ENCODE results near the gene HLA-DPA1. TPM values are rescaled to one million over a fixed set of nuclear protein-coding genes. Genes with fewer than 3 reads are reported as not detected.
"Not testable (repeated sequence)": the region's sequence is repeated elsewhere in the genome, so short reads cannot be mapped to it uniquely, and the experiment has no call there.

HLA-DPA1 gene
- total and polyA plus RNA-seq, 2 experiments from 2014 or later = 2.5 to 4.2 TPM

- no peak overlapping the region for H3K4me3 ChIP-seq
- H3K4me2 ChIP-seq (ENCODE audit: unreplicated experiment) = no peak overlapping the region
- H3K9me2 ChIP-seq (ENCODE audit: insufficient read depth) = no peaks in the 10 kb centered on the region
- TF ChIP-seq EZH2 (IDR thresholded peaks at IDR 0.05; ENCODE audit: insufficient read depth, poor library complexity, severe bottlenecking) = no peak
- H2AFZ ChIP-seq = no peak overlapping the region
- H3F3A ChIP-seq (ENCODE audit: insufficient read depth) = no peaks in the 10 kb centered on the region
- no peaks in the 10 kb centered on the region for H3K36me3 ChIP-seq (ENCODE audit: low read depth)
- in situ Hi-C loops (cut with MboI) = no loop called here
- H4K20me1 ChIP-seq (ENCODE audit: insufficient read depth) = no peaks in the 10 kb centered on the region
- WGBS, 2 experiments (ENCODE audit: low coverage in 1 of 2, low lambda C conversion rate in 2 of 2, missing lambda C conversion rate in 2 of 2) = 43 to 47% methylated on average over 9 of the region's 9 CpGs
- H3K9me3 ChIP-seq (ENCODE audit: low read depth) = no peaks in the 10 kb centered on the region
- no peaks in the 10 kb centered on the region for H3K4me1 ChIP-seq (ENCODE audit: insufficient read depth)
- no peak overlapping the region for H3K27ac ChIP-seq
- H3K79me2 ChIP-seq (ENCODE audit: insufficient read depth) = no peaks in the 10 kb centered on the region
- H3K9ac ChIP-seq = no peak overlapping the region
- peaks cover 55% of the 10 kb centered on the region for H3K27me3 ChIP-seq (replicated peaks; ENCODE audit: insufficient read depth)
- DNase-seq = no peak
These were observed 32.7 kb upstream of the HLA-DPA1 start for GRCh38 chr6:33105916-33106871.

GRCh38 chr6:33105386-33105785, 31.9 kb upstream of the HLA-DPA1 start:
- Histone ChIP-seq H3F3A (ENCODE audit: insufficient read depth) (no peaks in the 10 kb centered on the region), H4K20me1 (ENCODE audit: insufficient read depth) (no peaks in the 10 kb centered on the region), H3K4me3 (no peak overlapping the region), H3K79me2 (ENCODE audit: insufficient read depth) (no peaks in the 10 kb centered on the region), H3K27ac (no peak overlapping the region), H3K4me2 (ENCODE audit: unreplicated experiment) (no peak overlapping the region), H3K27me3 (replicated peaks; ENCODE audit: insufficient read depth) (peaks cover 49% of the 10 kb centered on the region), H3K4me1 (ENCODE audit: insufficient read depth) (no peaks in the 10 kb centered on the region), H3K9me2 (ENCODE audit: insufficient read depth) (no peaks in the 10 kb centered on the region), H3K9me3 (ENCODE audit: low read depth) (no peaks in the 10 kb centered on the region), H2AFZ (no peak overlapping the region), H3K9ac (no peak overlapping the region), H3K36me3 (ENCODE audit: low read depth) (no peaks in the 10 kb centered on the region)
- no peak for DNase-seq
- in situ Hi-C loops (cut with MboI) = no loop called here
- WGBS, 2 experiments (ENCODE audit: low coverage in 1 of 2, low lambda C conversion rate in 2 of 2, missing lambda C conversion rate in 2 of 2) = 42 to 54% methylated on average over 3 of the region's 3 CpGs
- no peak for TF ChIP-seq EZH2 (IDR thresholded peaks at IDR 0.05; ENCODE audit: insufficient read depth, poor library complexity, severe bottlenecking)
- no peak for TF ChIP-seq EZH2phosphoT487 (IDR thresholded peaks at IDR 0.05; ENCODE audit: insufficient read depth, low read depth)

GRCh38 chr6:33104887-33105286, 31.4 kb upstream of the HLA-DPA1 start:
- H3F3A ChIP-seq (ENCODE audit: insufficient read depth) = no peaks in the 10 kb centered on the region
- no peaks in the 10 kb centered on the region for H3K79me2 ChIP-seq (ENCODE audit: insufficient read depth)
- H3K4me3 ChIP-seq = no peak overlapping the region
- no peaks in the 10 kb centered on the region for H3K36me3 ChIP-seq (ENCODE audit: low read depth)
- 70 to 75% methylated on average over 1 of the region's 1 CpG for WGBS, 2 experiments (ENCODE audit: low coverage in 1 of 2, low lambda C conversion rate in 2 of 2, missing lambda C conversion rate in 2 of 2)
- H4K20me1 ChIP-seq (ENCODE audit: insufficient read depth) = no peaks in the 10 kb centered on the region
- in situ Hi-C loops (cut with MboI) = no loop called here
- DNase-seq = no peak
- no peak overlapping the region for H3K4me2 ChIP-seq (ENCODE audit: unreplicated experiment)
- no peaks in the 10 kb centered on the region for H3K9me3 ChIP-seq (ENCODE audit: low read depth)
- no peak overlapping the region for H3K27ac ChIP-seq
- H3K9me2 ChIP-seq (ENCODE audit: insufficient read depth) = no peaks in the 10 kb centered on the region
- H3K27me3 ChIP-seq (replicated peaks; ENCODE audit: insufficient read depth) = peaks cover 44% of the 10 kb centered on the region
- H2AFZ ChIP-seq = no peak overlapping the region
- H3K9ac ChIP-seq = no peak overlapping the region
- no peaks in the 10 kb centered on the region for H3K4me1 ChIP-seq (ENCODE audit: insufficient read depth)
- no peak for TF ChIP-seq EZH2 (IDR thresholded peaks at IDR 0.05; ENCODE audit: insufficient read depth, poor library complexity, severe bottlenecking)
- TF ChIP-seq EZH2phosphoT487 (IDR thresholded peaks at IDR 0.05; ENCODE audit: insufficient read depth, low read depth) = no peak

GRCh38 chr6:33103776-33104175, 30.3 kb upstream of the HLA-DPA1 start:
- Histone ChIP-seq H3K9me3 (ENCODE audit: low read depth) (no peaks in the 10 kb centered on the region), H3K4me3 (no peak overlapping the region), H3K9ac (no peak overlapping the region), H3F3A (ENCODE audit: insufficient read depth) (no peaks in the 10 kb centered on the region), H2AFZ (no peak overlapping the region), H3K27me3 (replicated peaks; ENCODE audit: insufficient read depth) (peaks cover 34% of the 10 kb centered on the region), H3K27ac (no peak overlapping the region), H3K79me2 (ENCODE audit: insufficient read depth) (no peaks in the 10 kb centered on the region), H3K4me1 (ENCODE audit: insufficient read depth) (no peaks in the 10 kb centered on the region), H3K36me3 (ENCODE audit: low read depth) (no peaks in the 10 kb centered on the region), H3K4me2 (ENCODE audit: unreplicated experiment) (no peak overlapping the region), H4K20me1 (ENCODE audit: insufficient read depth) (no peaks in the 10 kb centered on the region), H3K9me2 (ENCODE audit: insufficient read depth) (no peaks in the 10 kb centered on the region)
- 6 to 7% methylated on average over 3 of the region's 3 CpGs for WGBS, 2 experiments (ENCODE audit: low coverage in 1 of 2, low lambda C conversion rate in 2 of 2, missing lambda C conversion rate in 2 of 2)
- TF ChIP-seq EZH2 (IDR thresholded peaks at IDR 0.05; ENCODE audit: insufficient read depth, poor library complexity, severe bottlenecking) (no peak), EZH2phosphoT487 (IDR thresholded peaks at IDR 0.05; ENCODE audit: insufficient read depth, low read depth) (no peak)
- DNase-seq = no peak
- in situ Hi-C loops (cut with MboI) = no loop called here

- H3K9me3 ChIP-seq (ENCODE audit: low read depth); H3K36me3 ChIP-seq (ENCODE audit: low read depth); H4K20me1 ChIP-seq (ENCODE audit: insufficient read depth); H3K4me2 ChIP-seq (ENCODE audit: unreplicated experiment); H3K27ac ChIP-seq; H3K9me2 ChIP-seq (ENCODE audit: insufficient read depth); H2AFZ ChIP-seq; in situ Hi-C loops (cut with MboI); H3K4me1 ChIP-seq (ENCODE audit: insufficient read depth); H3K79me2 ChIP-seq (ENCODE audit: insufficient read depth); DNase-seq; H3F3A ChIP-seq (ENCODE audit: insufficient read depth); H3K9ac ChIP-seq; H3K4me3 ChIP-seq: not testable (repeated sequence)
- WGBS, 2 experiments (ENCODE audit: low coverage in 1 of 2, low lambda C conversion rate in 2 of 2, missing lambda C conversion rate in 2 of 2) = 43 to 49% methylated on average over 5 of the region's 5 CpGs
- peaks cover 12% of the 10 kb centered on the region; the same call in 1 of the 2 replicates for H3K27me3 ChIP-seq (replicated peaks; ENCODE audit: insufficient read depth)
These were observed 27.8 kb upstream of the HLA-DPA1 start for GRCh38 chr6:33101121-33101737.
